ENCODE data around the gene INPP5D. TPM values are rescaled to one million over a fixed set of nuclear protein-coding genes. Genes with fewer than 3 reads are reported as not detected.

INPP5D gene
- total and polyA plus RNA-seq, 5 donors from 2014 or later, result 56.9 to 278 (median 69.9) TPM

DNA sequence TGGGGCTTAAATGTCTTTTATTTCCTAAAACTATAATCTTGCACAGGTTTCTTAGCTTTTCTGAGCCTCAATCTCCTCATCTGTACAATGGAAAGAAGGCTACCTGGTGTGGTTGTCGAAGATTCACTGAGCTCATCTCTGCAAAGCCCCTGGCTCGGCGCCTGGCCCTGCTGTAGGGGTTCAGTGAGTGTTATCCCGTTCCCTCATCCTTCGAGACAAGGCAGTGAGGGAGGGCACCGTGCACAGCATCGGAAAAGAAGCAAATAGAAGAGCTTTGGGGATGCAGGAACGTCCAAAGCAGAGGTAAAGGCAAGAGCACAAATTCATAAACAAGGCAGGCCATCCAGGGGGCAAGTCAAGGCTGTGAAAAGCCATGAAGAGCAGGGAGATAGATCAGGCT is 150.1 kb downstream of the INPP5D start:
- H3K4me3 ChIP-seq (ENCODE audit: low read depth, low read length), result no peak overlapping the region
- no peaks in the 10 kb centered on the region for H3K9me3 ChIP-seq (ENCODE audit: control insufficient read depth in 2 of 2, low read length in 2 of 2)
- peak overlapping the region in 1 of 4 donors; percentile 52 for H3K4me3 Mint-ChIP-seq
- peaks cover 33% of the 10 kb centered on the region for H3K36me3 ChIP-seq (ENCODE audit: control insufficient read depth, insufficient read depth, low read length)
- no peaks in the 10 kb centered on the region for H3K27me3 Mint-ChIP-seq
- DNase-seq, result no peak
- H3K36me3 Mint-ChIP-seq, result peaks cover 8% of the 10 kb centered on the region
- H3K4me1 ChIP-seq (ENCODE audit: control insufficient read depth, insufficient read depth, low read length, poor library complexity, severe bottlenecking), result no peaks in the 10 kb centered on the region
- ATAC-seq (ENCODE audit: low read depth in 2 of 2), result no peak
- no peaks in the 10 kb centered on the region for H3K27me3 ChIP-seq (ENCODE audit: control insufficient read depth, insufficient read depth, low read length)
- H3K27ac Mint-ChIP-seq, result peak overlapping the region in 1 of 3 donors; percentile 5
- peaks cover 0 to 2% (median 0%) of the 10 kb centered on the region in 7 donors for H3K9me3 Mint-ChIP-seq
- peaks cover 0 to 10% (median 4%) of the 10 kb centered on the region in 4 donors for H3K4me1 Mint-ChIP-seq
- no peak overlapping the region for H3K27ac ChIP-seq (ENCODE audit: insufficient read depth, low read length, poor library complexity, severe bottlenecking)

GRCh38 chr2:233210843-233211547 is 150.9 kb downstream of the INPP5D start:
- Mint-ChIP-seq H3K4me3 (peak overlapping the region in 1 of 4 donors; percentile 52), H3K27me3 (no peaks in the 10 kb centered on the region), H3K9me3 (peaks cover 0 to 2% (median 0%) of the 10 kb centered on the region in 7 donors), H3K36me3 (peaks cover 8% of the 10 kb centered on the region), H3K4me1 (peaks cover 0 to 10% (median 4%) of the 10 kb centered on the region in 4 donors), H3K27ac (peak overlapping the region in 1 of 3 donors; percentile 66)
- Histone ChIP-seq H3K27ac (ENCODE audit: insufficient read depth, low read length, poor library complexity, severe bottlenecking) (no peak overlapping the region), H3K36me3 (ENCODE audit: control insufficient read depth, insufficient read depth, low read length) (peaks cover 31% of the 10 kb centered on the region), H3K4me1 (ENCODE audit: control insufficient read depth, insufficient read depth, low read length, poor library complexity, severe bottlenecking) (no peaks in the 10 kb centered on the region), H3K27me3 (ENCODE audit: control insufficient read depth, insufficient read depth, low read length) (no peaks in the 10 kb centered on the region), H3K4me3 (ENCODE audit: low read depth, low read length) (no peak overlapping the region), H3K9me3 (ENCODE audit: control insufficient read depth in 2 of 2, low read length in 2 of 2) (no peaks in the 10 kb centered on the region)
- DNase-seq (no peak), ATAC-seq (ENCODE audit: low read depth in 2 of 2) (no peak)

DNA sequence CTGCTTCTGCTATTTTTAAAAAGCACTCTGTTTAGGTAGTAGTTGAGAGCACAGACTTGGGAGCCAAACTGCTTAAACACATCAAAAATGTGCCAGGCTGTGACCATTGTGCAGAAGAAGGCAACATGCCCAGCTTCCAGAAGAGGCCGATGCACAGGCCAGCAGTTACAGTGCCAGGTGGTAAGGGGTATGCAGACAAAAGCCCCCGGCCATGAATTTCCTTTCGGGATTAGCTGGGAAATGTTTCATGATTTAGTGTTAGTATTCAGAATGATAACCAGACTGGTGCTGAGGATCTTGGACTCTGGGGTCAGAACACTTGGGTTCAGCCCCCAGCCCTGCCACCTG is 151.4 kb downstream of the INPP5D start:
- H3K9me3 Mint-ChIP-seq, result peaks cover 0 to 2% (median 0%) of the 10 kb centered on the region in 7 donors
- H3K4me1 Mint-ChIP-seq, result peaks cover 0 to 10% (median 4%) of the 10 kb centered on the region in 4 donors
- ATAC-seq (ENCODE audit: low read depth in 2 of 2), result no peak

GRCh38 chr2:233213011-233213410 is 152.9 kb downstream of the INPP5D start:
- peaks cover 0 to 2% (median 0%) of the 10 kb centered on the region in 7 donors for H3K9me3 Mint-ChIP-seq
- peaks cover 0 to 7% (median 2%) of the 10 kb centered on the region in 4 donors for H3K4me1 Mint-ChIP-seq
- ATAC-seq (ENCODE audit: low read depth in 2 of 2) (no peak), DNase-seq (no peak)
- Histone ChIP-seq H3K27ac (ENCODE audit: insufficient read depth, low read length, poor library complexity, severe bottlenecking) (no peak overlapping the region), H3K4me1 (ENCODE audit: control insufficient read depth, insufficient read depth, low read length, poor library complexity, severe bottlenecking) (no peaks in the 10 kb centered on the region), H3K36me3 (ENCODE audit: control insufficient read depth, insufficient read depth, low read length) (peaks cover 12% of the 10 kb centered on the region), H3K4me3 (ENCODE audit: low read depth, low read length) (no peak overlapping the region), H3K27me3 (ENCODE audit: control insufficient read depth, insufficient read depth, low read length) (no peaks in the 10 kb centered on the region), H3K9me3 (ENCODE audit: control insufficient read depth in 2 of 2, low read length in 2 of 2) (no peaks in the 10 kb centered on the region)
- H3K36me3 Mint-ChIP-seq, result peaks cover 8% of the 10 kb centered on the region
- H3K27ac Mint-ChIP-seq, result no peak overlapping the region
- H3K27me3 Mint-ChIP-seq, result no peaks in the 10 kb centered on the region
- H3K4me3 Mint-ChIP-seq, result no peak overlapping the region

More for the DNA sequence above, 151.4 kb downstream of the INPP5D start:
- Mint-ChIP-seq H3K4me3 (no peak overlapping the region), H3K36me3 (peaks cover 8% of the 10 kb centered on the region), H3K27ac (no peak overlapping the region), H3K27me3 (no peaks in the 10 kb centered on the region)
- no peak overlapping the region for H3K27ac ChIP-seq (ENCODE audit: insufficient read depth, low read length, poor library complexity, severe bottlenecking)
- no peaks in the 10 kb centered on the region for H3K27me3 ChIP-seq (ENCODE audit: control insufficient read depth, insufficient read depth, low read length)
- no peaks in the 10 kb centered on the region for H3K4me1 ChIP-seq (ENCODE audit: control insufficient read depth, insufficient read depth, low read length, poor library complexity, severe bottlenecking)
- no peak overlapping the region for H3K4me3 ChIP-seq (ENCODE audit: low read depth, low read length)
- H3K36me3 ChIP-seq (ENCODE audit: control insufficient read depth, insufficient read depth, low read length), result peaks cover 27% of the 10 kb centered on the region
- no peaks in the 10 kb centered on the region for H3K9me3 ChIP-seq (ENCODE audit: control insufficient read depth in 2 of 2, low read length in 2 of 2)
- DNase-seq, result no peak

- ATAC-seq (ENCODE audit: low read depth in 2 of 2) (no peak), DNase-seq (no peak)
- Mint-ChIP-seq H3K4me3 (no peak overlapping the region), H3K27ac (peak overlapping the region in 1 of 3 donors; percentile 76), H3K36me3 (peaks cover 8% of the 10 kb centered on the region), H3K4me1 (peaks cover 0 to 6% (median 1%) of the 10 kb centered on the region in 4 donors), H3K27me3 (no peaks in the 10 kb centered on the region), H3K9me3 (peaks cover 0 to 2% (median 0%) of the 10 kb centered on the region in 7 donors)
- Histone ChIP-seq H3K4me1 (ENCODE audit: control insufficient read depth, insufficient read depth, low read length, poor library complexity, severe bottlenecking) (no peaks in the 10 kb centered on the region), H3K9me3 (ENCODE audit: control insufficient read depth in 2 of 2, low read length in 2 of 2) (no peaks in the 10 kb centered on the region), H3K27me3 (ENCODE audit: control insufficient read depth, insufficient read depth, low read length) (no peaks in the 10 kb centered on the region), H3K27ac (ENCODE audit: insufficient read depth, low read length, poor library complexity, severe bottlenecking) (no peak overlapping the region), H3K36me3 (ENCODE audit: control insufficient read depth, insufficient read depth, low read length) (peaks cover 8% of the 10 kb centered on the region), H3K4me3 (ENCODE audit: low read depth, low read length) (no peak overlapping the region)
Observed at GRCh38 chr2:233213975-233214374, 153.8 kb downstream of the INPP5D start.

GRCh38 chr2:233217892-233218377 is 157.8 kb downstream of the INPP5D start:
- ATAC-seq (ENCODE audit: low read depth in 2 of 2) (no peak), DNase-seq (no peak)
- H3K27ac Mint-ChIP-seq, result peak overlapping the region in 2 of 3 donors; percentile 28 to 55
- H3K9me3 Mint-ChIP-seq, result peaks cover 0 to 1% (median 0%) of the 10 kb centered on the region in 7 donors
- no peak overlapping the region for H3K4me3 ChIP-seq (ENCODE audit: low read depth, low read length)
- H3K36me3 ChIP-seq (ENCODE audit: control insufficient read depth, insufficient read depth, low read length), result no peaks in the 10 kb centered on the region
- H3K27ac ChIP-seq (ENCODE audit: insufficient read depth, low read length, poor library complexity, severe bottlenecking), result no peak overlapping the region
- no peaks in the 10 kb centered on the region for H3K36me3 Mint-ChIP-seq
- H3K4me1 Mint-ChIP-seq, result peaks cover 0 to 2% (median 0%) of the 10 kb centered on the region in 4 donors
- no peak overlapping the region for H3K4me3 Mint-ChIP-seq
- H3K9me3 ChIP-seq (ENCODE audit: control insufficient read depth in 2 of 2, low read length in 2 of 2), result no peaks in the 10 kb centered on the region
- H3K27me3 Mint-ChIP-seq, result no peaks in the 10 kb centered on the region
- no peaks in the 10 kb centered on the region for H3K27me3 ChIP-seq (ENCODE audit: control insufficient read depth, insufficient read depth, low read length)
- no peaks in the 10 kb centered on the region for H3K4me1 ChIP-seq (ENCODE audit: control insufficient read depth, insufficient read depth, low read length, poor library complexity, severe bottlenecking)

- Mint-ChIP-seq H3K27ac (peak overlapping the region in 1 of 3 donors; percentile 55), H3K27me3 (no peaks in the 10 kb centered on the region), H3K4me3 (peak overlapping the region in 1 of 4 donors; percentile 29), H3K9me3 (peaks cover 0 to 1% (median 0%) of the 10 kb centered on the region in 7 donors), H3K36me3 (no peaks in the 10 kb centered on the region), H3K4me1 (peaks cover 0 to 2% (median 0%) of the 10 kb centered on the region in 4 donors)
- Histone ChIP-seq H3K4me1 (ENCODE audit: control insufficient read depth, insufficient read depth, low read length, poor library complexity, severe bottlenecking) (no peaks in the 10 kb centered on the region), H3K36me3 (ENCODE audit: control insufficient read depth, insufficient read depth, low read length) (no peaks in the 10 kb centered on the region), H3K27me3 (ENCODE audit: control insufficient read depth, insufficient read depth, low read length) (no peaks in the 10 kb centered on the region), H3K4me3 (ENCODE audit: low read depth, low read length) (no peak overlapping the region), H3K27ac (ENCODE audit: insufficient read depth, low read length, poor library complexity, severe bottlenecking) (no peak overlapping the region), H3K9me3 (ENCODE audit: control insufficient read depth in 2 of 2, low read length in 2 of 2) (no peaks in the 10 kb centered on the region)
- DNase-seq, result no peak
- ATAC-seq (ENCODE audit: low read depth in 2 of 2), result no peak
Observed at GRCh38 chr2:233218836-233219235, 158.7 kb downstream of the INPP5D start.

GRCh38 chr2:233219848-233220247 is 159.7 kb downstream of the INPP5D start:
- Histone ChIP-seq H3K4me1 (ENCODE audit: control insufficient read depth, insufficient read depth, low read length, poor library complexity, severe bottlenecking) (no peaks in the 10 kb centered on the region), H3K36me3 (ENCODE audit: control insufficient read depth, insufficient read depth, low read length) (no peaks in the 10 kb centered on the region), H3K4me3 (ENCODE audit: low read depth, low read length) (no peak overlapping the region), H3K9me3 (ENCODE audit: control insufficient read depth in 2 of 2, low read length in 2 of 2) (no peaks in the 10 kb centered on the region), H3K27me3 (ENCODE audit: control insufficient read depth, insufficient read depth, low read length) (no peaks in the 10 kb centered on the region), H3K27ac (ENCODE audit: insufficient read depth, low read length, poor library complexity, severe bottlenecking) (no peak overlapping the region)
- H3K4me3 Mint-ChIP-seq, result no peak overlapping the region
- H3K4me1 Mint-ChIP-seq, result no peaks in the 10 kb centered on the region
- ATAC-seq (ENCODE audit: low read depth in 2 of 2) (no peak), DNase-seq (no peak)
- peaks cover 0 to 1% (median 0%) of the 10 kb centered on the region in 7 donors for H3K9me3 Mint-ChIP-seq
- H3K27ac Mint-ChIP-seq, result no peak overlapping the region
- H3K36me3 Mint-ChIP-seq, result no peaks in the 10 kb centered on the region
- H3K27me3 Mint-ChIP-seq, result no peaks in the 10 kb centered on the region
